HepG2 (cell line): Measurements from ENCODE around the gene AANAT. TPM values are rescaled to one million over a fixed set of nuclear protein-coding genes. Genes with fewer than 3 reads are reported as not detected.

ENCODE experiments used
- ATAC-seq: fragments of 200-7000 bp; cut with Tn5 transposase; 3 replicates; pipeline ENCODE4 v1.9.1; 2020; ENCODE audit warnings: mild to moderate bottlenecking, moderate library complexity
- BruUV-seq: library from RNA; stranded (reverse); fragments of 400-500 nt; replicated peaks from 2 replicates; lab custom pipeline; 2021; lab: Mats Ljungman, UMichigan
- CTCF ChIA-PET: fragments of 300-600 bp; formaldehyde crosslinking; extraction: SDS; loops from one replicate; lab custom pipeline; 2021; ENCODE audit warnings: low total read pairs, inconsistent platforms, low intra/inter-chr PET ratio; lab: Yijun Ruan, JAX
- POLR2A ChIA-PET: fragments of 350-600 bp; sonication (Branson Sonifier 250); formaldehyde crosslinking; loops from one replicate; lab custom pipeline; 2020; ENCODE audit warnings: antibody characterized with exemption, inconsistent platforms; lab: Yijun Ruan, JAX
- DNase-seq: peaks from one replicate; pipeline ENCODE4 v3.0.0-alpha.2; 2015; ENCODE audit warnings: low spot score
- FAIRE-seq: peaks from 3 replicates; lab custom pipeline; 2011; peaks lifted over from hg19 to GRCh38; lab: Jason Lieb, UNC
- H2AFZ ChIP-seq: one replicate; pipeline ENCODE4 v1.6.1; 2011; ENCODE audit warnings: low read length, inconsistent platforms
- H3K27ac ChIP-seq: fragments of 300-600 bp; 3 replicates; pipeline ENCODE4 v1.8.0; 2011; ENCODE audit warnings: mixed run types, mild to moderate bottlenecking, mixed read lengths, low read length, inconsistent platforms; ENCODE audit not compliant: insufficient read depth; ENCODE audit errors: extremely low read length
- H3K27me3 ChIP-seq, 2 experiments: fragments of 200-600 bp in 1 of 2; 2 replicates in 1 of 2; 3 replicates in 1 of 2; pipeline versions ENCODE4 v1.6.0 to v1.8.0; 2011; ENCODE audit warnings: low read length in 2 of 2, mild to moderate bottlenecking in 2 of 2, moderate library complexity in 2 of 2, inconsistent platforms in 1 of 2; ENCODE audit not compliant: insufficient read depth in 2 of 2, control insufficient read depth in 1 of 2
- H3K36me3 ChIP-seq, 2 experiments: fragments of 200-600 bp in 1 of 2; replicated peaks in 1 of 2; 2 replicates in 1 of 2; 3 replicates in 1 of 2; pipeline versions ENCODE4 v1.5.1 to v1.8.0; 2011; ENCODE audit warnings: low read length in 2 of 2, inconsistent platforms in 1 of 2; ENCODE audit not compliant: insufficient read depth in 2 of 2, control insufficient read depth in 1 of 2
- H3K4me1 ChIP-seq: 2 replicates; pipeline ENCODE4 v1.5.1; 2012; ENCODE audit warnings: low read length, inconsistent platforms; ENCODE audit not compliant: insufficient read depth
- H3K4me2 ChIP-seq: 2 replicates; pipeline ENCODE4 v1.6.0; 2011; ENCODE audit warnings: low read depth, low read length, inconsistent platforms
- H3K4me3 ChIP-seq, 3 experiments: fragments of 200-600 bp in 1 of 3; sonication (generic), shearing (Covaris generic) in 1 of 3; replicated peaks in 1 of 3; 2 replicates each; pipeline ENCODE4 v1.5.1; 2011 to 2016; ENCODE audit warnings: low read length in 3 of 3, inconsistent platforms in 2 of 3, low read depth in 2 of 3, mild to moderate bottlenecking in 2 of 3, control low read depth in 1 of 3, mixed read lengths in 1 of 3; ENCODE audit not compliant: insufficient read depth in 1 of 3
- H3K79me2 ChIP-seq: one replicate; pipeline ENCODE4 v1.6.1; 2011; ENCODE audit warnings: low read length, inconsistent platforms; ENCODE audit not compliant: insufficient read depth
- H3K9ac ChIP-seq: 2 replicates; pipeline ENCODE4 v1.6.0; 2011; ENCODE audit warnings: mild to moderate bottlenecking, low read depth, low read length, inconsistent platforms; ENCODE audit not compliant: insufficient read depth
- H3K9me3 ChIP-seq: 2 replicates; pipeline ENCODE4 v1.5.1; 2012; ENCODE audit warnings: mild to moderate bottlenecking, low read length
- H4K20me1 ChIP-seq: 2 replicates; pipeline ENCODE4 v1.6.0; 2011; ENCODE audit warnings: inconsistent platforms, mild to moderate bottlenecking, low read length, moderate library complexity; ENCODE audit not compliant: insufficient read depth
- EZH2 ChIP-seq: conservative IDR thresholded peaks from 2 replicates; pipeline ENCODE4 v1.6.1; 2012; ENCODE audit warnings: mild to moderate bottlenecking, low read depth, low read length, moderate library complexity
- ZNF253 ChIP-seq: sonication (generic); formaldehyde crosslinking; IDR thresholded peaks from 2 replicates; pipeline ENCODE4 v1.8.0; 2022; ENCODE audit warnings: mild to moderate bottlenecking, missing genetic modification reagents, borderline replicate concordance
- ZSCAN22 ChIP-seq: sonication (generic); formaldehyde crosslinking; IDR thresholded peaks from 2 replicates; pipeline ENCODE4 v1.4.0; 2020; ENCODE audit warnings: mild to moderate bottlenecking, missing genetic modification reagents
- WGBS: methylation state at CpG from one replicate; pipeline ENCODE4 v1.1.6; 2017; ENCODE audit warnings: low lambda C conversion rate; 5-methylcytosine and 5-hydroxymethylcytosine counted together
- in situ Hi-C: cut with HindIII; loops from 2 replicates; pipeline ENCODE4 v1.10.0; 2017; ENCODE audit warnings: low pct_unique_long_range_greater_than_20kb; ENCODE audit not compliant: extremely low pct_ligation_motif_present
- intact Hi-C: fragments of 100-400 bp; cut with micrococcal nuclease; formaldehyde crosslinking; loops from one replicate; pipeline ENCODE4 v1.10.0; 2022; ENCODE audit not compliant: unreplicated experiment
- polyA plus RNA-seq, 8 experiments: library from polyadenylated mRNA; depleted of rRNA in 3 of 8; stranded (reverse) in 7 of 8; unstranded in 1 of 8; fragments of >200 nt; fragmentation: Illumina TruSeq in 4 of 8; extraction: Trizol in 4 of 8; gene quantifications; 2 replicates each; pipeline versions ENCODE4 v1.2.1 to v1.2.3, GENCODE V29; 2011 to 2016; ENCODE audit warnings: low read depth in 4 of 8, missing spikeins in 1 of 8, mixed read lengths in 1 of 8; ENCODE audit not compliant: insufficient read depth in 1 of 8
- total RNA-seq, 5 experiments: library from RNA; depleted of rRNA; stranded (reverse); fragments of >200 nt; fragmentation: Illumina TruSeq; extraction: Trizol; gene quantifications; 2 replicates each; pipeline ENCODE4 v1.2.3, GENCODE V29; 2016; ENCODE audit warnings: low read depth in 1 of 5
- TF ChIP-seq, protein P1 (sequence below): sonication (generic); formaldehyde crosslinking; IDR thresholded peaks from 2 replicates; pipeline ENCODE4 v1.4.0; 2020; ENCODE audit warnings: mild to moderate bottlenecking, missing genetic modification reagents
- TF ChIP-seq, protein P2 (sequence below): sonication (generic); formaldehyde crosslinking; IDR thresholded peaks from 2 replicates; pipeline ENCODE4 v1.4.0; 2020; ENCODE audit warnings: missing genetic modification reagents, borderline replicate concordance
- TF ChIP-seq, protein P3 (sequence below): IDR thresholded peaks from 2 replicates; pipeline ENCODE4 v1.6.1; 2016; ENCODE audit warnings: low read depth

Gene AANAT
- total and polyA plus RNA-seq, 2 of the 13 experiments (the other 11 are each of a cell fraction or from before 2014, with no cell fraction given), result 0.07 TPM; not detected in 1

DNA sequence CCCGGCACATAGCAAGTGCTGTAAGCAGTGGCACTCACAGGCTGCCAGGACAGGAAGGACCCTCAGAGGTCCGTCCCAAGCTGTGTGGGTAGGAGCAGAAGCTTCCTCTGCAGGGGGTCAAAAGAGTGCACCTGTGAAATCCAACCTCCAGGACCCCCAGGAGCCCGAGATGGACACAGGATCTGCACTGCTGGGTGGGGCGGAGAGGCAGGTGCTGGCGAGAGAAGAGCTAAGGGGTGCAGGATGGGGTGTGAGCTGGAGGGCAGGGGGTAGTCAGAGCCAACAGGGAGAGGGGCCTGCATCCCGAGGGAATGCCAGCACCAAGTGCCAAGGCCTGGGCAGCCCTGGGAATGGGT is 650 bp upstream of the AANAT start:
- no peak for DNase-seq
- no peak for ATAC-seq
- Histone ChIP-seq H3K4me1 (peaks cover 54% of the 10 kb centered on the region), H3K36me3 (no peaks in the 10 kb centered on the region), H4K20me1 (no peaks in the 10 kb centered on the region), H3K27me3 (peaks cover 3 to 27% of the 10 kb centered on the region in 2 experiments; a peak in 4 of 5 replicates), H2AFZ (no peak overlapping the region), H3K79me2 (no peaks in the 10 kb centered on the region), H3K4me2 (0 out of 2 replicates have a peak overlapping the region, but pooled peaks have one; percentile 97), H3K9ac (no peak overlapping the region), H3K9me3 (no peaks in the 10 kb centered on the region), H3K27ac (no peak overlapping the region), H3K4me3 (no peak overlapping the region)
- in situ Hi-C loops, result loop anchor here (5.0 kb wide), 1 partner anchor 41 kb away; no protein-coding TSS in a partner anchor
- BruUV-seq, result no TSS peak
- TF ChIP-seq, protein P1, sequence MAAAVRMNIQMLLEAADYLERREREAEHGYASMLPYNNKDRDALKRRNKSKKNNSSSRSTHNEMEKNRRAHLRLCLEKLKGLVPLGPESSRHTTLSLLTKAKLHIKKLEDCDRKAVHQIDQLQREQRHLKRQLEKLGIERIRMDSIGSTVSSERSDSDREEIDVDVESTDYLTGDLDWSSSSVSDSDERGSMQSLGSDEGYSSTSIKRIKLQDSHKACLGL (CRISPR knock-in tag), result 0 out of 2 replicates have a peak, but pooled peaks have one; percentile 2
- TF ChIP-seq EZH2 (no peak), ZSCAN22 (CRISPR knock-in tag) (no peak), ZNF253 (CRISPR knock-in tag) (no peak)
- TF ChIP-seq, protein P2, sequence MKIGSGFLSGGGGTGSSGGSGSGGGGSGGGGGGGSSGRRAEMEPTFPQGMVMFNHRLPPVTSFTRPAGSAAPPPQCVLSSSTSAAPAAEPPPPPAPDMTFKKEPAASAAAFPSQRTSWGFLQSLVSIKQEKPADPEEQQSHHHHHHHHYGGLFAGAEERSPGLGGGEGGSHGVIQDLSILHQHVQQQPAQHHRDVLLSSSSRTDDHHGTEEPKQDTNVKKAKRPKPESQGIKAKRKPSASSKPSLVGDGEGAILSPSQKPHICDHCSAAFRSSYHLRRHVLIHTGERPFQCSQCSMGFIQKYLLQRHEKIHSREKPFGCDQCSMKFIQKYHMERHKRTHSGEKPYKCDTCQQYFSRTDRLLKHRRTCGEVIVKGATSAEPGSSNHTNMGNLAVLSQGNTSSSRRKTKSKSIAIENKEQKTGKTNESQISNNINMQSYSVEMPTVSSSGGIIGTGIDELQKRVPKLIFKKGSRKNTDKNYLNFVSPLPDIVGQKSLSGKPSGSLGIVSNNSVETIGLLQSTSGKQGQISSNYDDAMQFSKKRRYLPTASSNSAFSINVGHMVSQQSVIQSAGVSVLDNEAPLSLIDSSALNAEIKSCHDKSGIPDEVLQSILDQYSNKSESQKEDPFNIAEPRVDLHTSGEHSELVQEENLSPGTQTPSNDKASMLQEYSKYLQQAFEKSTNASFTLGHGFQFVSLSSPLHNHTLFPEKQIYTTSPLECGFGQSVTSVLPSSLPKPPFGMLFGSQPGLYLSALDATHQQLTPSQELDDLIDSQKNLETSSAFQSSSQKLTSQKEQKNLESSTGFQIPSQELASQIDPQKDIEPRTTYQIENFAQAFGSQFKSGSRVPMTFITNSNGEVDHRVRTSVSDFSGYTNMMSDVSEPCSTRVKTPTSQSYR (CRISPR knock-in tag), result no peak
- TF ChIP-seq, protein P3, sequence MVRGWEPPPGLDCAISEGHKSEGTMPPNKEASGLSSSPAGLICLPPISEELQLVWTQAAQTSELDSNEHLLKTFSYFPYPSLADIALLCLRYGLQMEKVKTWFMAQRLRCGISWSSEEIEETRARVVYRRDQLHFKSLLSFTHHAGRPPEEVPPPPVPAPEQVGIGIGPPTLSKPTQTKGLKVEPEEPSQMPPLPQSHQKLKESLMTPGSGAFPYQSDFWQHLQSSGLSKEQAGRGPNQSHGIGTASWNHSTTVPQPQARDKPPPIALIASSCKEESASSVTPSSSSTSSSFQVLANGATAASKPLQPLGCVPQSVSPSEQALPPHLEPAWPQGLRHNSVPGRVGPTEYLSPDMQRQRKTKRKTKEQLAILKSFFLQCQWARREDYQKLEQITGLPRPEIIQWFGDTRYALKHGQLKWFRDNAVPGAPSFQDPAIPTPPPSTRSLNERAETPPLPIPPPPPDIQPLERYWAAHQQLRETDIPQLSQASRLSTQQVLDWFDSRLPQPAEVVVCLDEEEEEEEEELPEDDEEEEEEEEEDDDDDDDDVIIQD (CRISPR knock-in tag), result no peak
- no peak for FAIRE-seq
- WGBS, result 58% methylated on average over 6 of the region's 6 CpGs
- intact Hi-C loops, result loop anchor here (1.0 kb wide), 2 partner anchors 35 to 40 kb away; partner anchors contain the start of gene RHBDF2
- ChIA-PET CTCF (interaction anchor here (1.5 to 4.0 kb wide), 2 partner anchors 39 to 80 kb away, joined by 6 to 86 read pairs; no protein-coding TSS in a partner anchor), POLR2A (interaction anchor here (0.6 to 2.7 kb wide), 3 partner anchors 18 to 92 kb away, joined by 4 to 31 read pairs (median 5); partner anchors contain the start of gene RHBDF2)
